Fibroblast of skin of abdomen (primary cell): Measurements from ENCODE around the gene ORAI3. TPM values are rescaled to one million over a fixed set of nuclear protein-coding genes. Genes with fewer than 3 reads are reported as not detected.

Source experiments
- DNase-seq: peaks from one replicate; pipeline ENCODE4 v3.0.0-alpha.2; 2013
- polyA plus RNA-seq, 2 experiments: library from polyadenylated mRNA; unstranded; fragments of 120-200 nt; gene quantifications; one replicate each; pipeline ENCODE4 v1.2.1, GENCODE V29; 2013; ENCODE audit not compliant: insufficient read length in 2 of 2

The ORAI3 gene
- 9.1 TPM for polyA plus RNA-seq (2013, experiment 1 of 2; ENCODE audit: insufficient read length)
- 10.7 TPM for polyA plus RNA-seq (2013, experiment 2 of 2; ENCODE audit: insufficient read length)

- DNase-seq: peak; percentile 43
Observed at GRCh38 chr16:30948667-30949649, at the start of gene ORAI3. ORAI3 (plus strand) TSS chr16:30949068; CDS start chr16:30949290, 222 bp downstream.

GRCh38 chr16:30899794-30900193 lies 49.1 kb upstream of the ORAI3 start:
- DNase-seq: no peak

GRCh38 chr16:30900588-30900987 lies 48.3 kb upstream of the ORAI3 start:
- no peak for DNase-seq

- no peak for DNase-seq
Observed at GRCh38 chr16:30901201-30902028, 47.5 kb upstream of the ORAI3 start.

GRCh38 chr16:30902029-30902972 lies 46.6 kb upstream of the ORAI3 start:
- DNase-seq: peak; percentile 64

- no peak for DNase-seq
Observed at GRCh38 chr16:30903002-30903401, 45.9 kb upstream of the ORAI3 start.

- DNase-seq: no peak
Observed at GRCh38 chr16:30903596-30903995, 45.3 kb upstream of the ORAI3 start.

- no peak for DNase-seq
Observed at GRCh38 chr16:30904114-30904780, 44.6 kb upstream of the ORAI3 start.

GRCh38 chr16:30907064-30907463 lies 41.8 kb upstream of the ORAI3 start:
- no peak for DNase-seq

GRCh38 chr16:30910427-30911029 lies 38.3 kb upstream of the ORAI3 start:
- no peak for DNase-seq

- DNase-seq: no peak
Observed at GRCh38 chr16:30912794-30913412, 36.0 kb upstream of the ORAI3 start.

GRCh38 chr16:30914830-30915229 lies 34.0 kb upstream of the ORAI3 start:
- DNase-seq: no peak

GRCh38 chr16:30918614-30919013 lies 30.3 kb upstream of the ORAI3 start:
- DNase-seq: no peak

GRCh38 chr16:30920891-30921290 lies 28.0 kb upstream of the ORAI3 start:
- no peak for DNase-seq

GRCh38 chr16:30921459-30921747 lies 27.5 kb upstream of the ORAI3 start:
- no peak for DNase-seq

- peak; percentile 89 for DNase-seq
Observed at GRCh38 chr16:30921748-30922419, 27.0 kb upstream of the ORAI3 start.

GRCh38 chr16:30922420-30922959 lies 26.4 kb upstream of the ORAI3 start:
- peak; percentile 100 for DNase-seq

- DNase-seq: peak; percentile 100
Observed at GRCh38 chr16:30922960-30923535, 25.8 kb upstream of the ORAI3 start.

- DNase-seq: no peak
Observed at GRCh38 chr16:30923554-30924075, 25.3 kb upstream of the ORAI3 start, which contains the start of gene FBXL19. FBXL19 (plus strand) TSS chr16:30923572; CDS start chr16:30925755, 2,183 bp downstream.
